ENCODE results near the gene DNAJC13.

The DNAJC13 gene

GRCh38 chr3:132499071-132499470 is 81.8 kb downstream of the DNAJC13 start:
- peak; percentile 9 for FAIRE-seq

GRCh38 chr3:132503559-132503958 is 86.3 kb downstream of the DNAJC13 start:
- FAIRE-seq: no peak

- FAIRE-seq: no peak
Measured at GRCh38 chr3:132504375-132504933, 87.2 kb downstream of the DNAJC13 start.

- peak; percentile 51 for FAIRE-seq
Measured at GRCh38 chr3:132507657-132508056, 90.4 kb downstream of the DNAJC13 start.

- no peak for FAIRE-seq
Measured at GRCh38 chr3:132509096-132509495, 91.8 kb downstream of the DNAJC13 start.

- no peak for FAIRE-seq
Measured at GRCh38 chr3:132509506-132509905, 92.2 kb downstream of the DNAJC13 start.

GRCh38 chr3:132513057-132513456 is 95.8 kb downstream of the DNAJC13 start:
- FAIRE-seq: no peak

GRCh38 chr3:132517311-132517710 is 100.0 kb downstream of the DNAJC13 start:
- FAIRE-seq: no peak

GRCh38 chr3:132519914-132520313 is 102.6 kb downstream of the DNAJC13 start:
- FAIRE-seq: no peak

GRCh38 chr3:132521901-132522300 is 104.6 kb downstream of the DNAJC13 start:
- no peak for FAIRE-seq

GRCh38 chr3:132522353-132522752 is 105.1 kb downstream of the DNAJC13 start:
- no peak for FAIRE-seq

GRCh38 chr3:132530624-132531023 is 113.3 kb downstream of the DNAJC13 start:
- no peak for FAIRE-seq

GRCh38 chr3:132535575-132536441 is 118.5 kb downstream of the DNAJC13 start:
- peak; percentile 99 for FAIRE-seq

- FAIRE-seq: no peak
Measured at GRCh38 chr3:132536442-132537153, 119.3 kb downstream of the DNAJC13 start.

- no peak for FAIRE-seq
Measured at GRCh38 chr3:132537297-132537696, 120.0 kb downstream of the DNAJC13 start.

GRCh38 chr3:132538072-132538471 is 120.8 kb downstream of the DNAJC13 start:
- FAIRE-seq: no peak

GRCh38 chr3:132539681-132540080 is 122.4 kb downstream of the DNAJC13 start:
- FAIRE-seq: no peak

- no peak for FAIRE-seq
Measured at GRCh38 chr3:132542577-132542976, 125.3 kb downstream of the DNAJC13 start.

GRCh38 chr3:132543011-132543739 is 125.9 kb downstream of the DNAJC13 start:
- peak; percentile 17 for FAIRE-seq

- FAIRE-seq: no peak
Measured at GRCh38 chr3:132544130-132544529, 126.8 kb downstream of the DNAJC13 start.

- FAIRE-seq: no peak
Measured at GRCh38 chr3:132545471-132545870, 128.2 kb downstream of the DNAJC13 start.

- FAIRE-seq: no peak
Measured at GRCh38 chr3:132549169-132549568, 131.9 kb downstream of the DNAJC13 start.
